H1 (cell line): ENCODE measurements around the gene LBP. TPM values are rescaled to one million over a fixed set of nuclear protein-coding genes. Genes with fewer than 3 reads are reported as not detected.

Experiments
- CHD2 ChIP-seq: IDR thresholded peaks from 2 replicates; pipeline ENCODE4 v1.6.1; 2012; ENCODE audit warnings: low read length, improper control_type of control experiment
- CTCF ChIP-seq, 3 experiments: IDR thresholded peaks; 1 replicate in 2 of 3; 2 replicates in 1 of 3; pipeline versions ENCODE4 v1.5.1 to v1.6.1; 2011; ENCODE audit warnings: low read length in 3 of 3, mild to moderate bottlenecking in 3 of 3, inconsistent platforms in 2 of 3, low read depth in 1 of 3, moderate library complexity in 1 of 3; ENCODE audit not compliant: insufficient read depth in 1 of 3; ENCODE audit errors: control extremely low read depth in 1 of 3
- TAF7 ChIP-seq: optimal IDR thresholded peaks from 2 replicates; pipeline ENCODE3; 2011; ENCODE audit warnings: low read depth, mild to moderate bottlenecking, inconsistent platforms, low read length, moderate library complexity, borderline replicate concordance
- polyA plus RNA-seq, 7 experiments: library from polyadenylated mRNA; depleted of rRNA in 3 of 7; stranded (reverse) in 5 of 7; unstranded in 2 of 7; fragments of >200 nt in 5 of 7; fragments of 200-250 nt in 2 of 7; gene quantifications; 1 replicate in 5 of 7; 2 replicates in 1 of 7; 4 replicates in 1 of 7; pipeline versions ENCODE4 v1.2.1 to v1.2.3, GENCODE V29; 2011 to 2013; ENCODE audit warnings: missing spikeins in 2 of 7, mixed read lengths in 2 of 7
- total RNA-seq: library from RNA; stranded (reverse); fragmentation: NEBNext Ultra II Directional; extraction: Animal tissue kit (Norgen Biotek cat#: 25700); gene quantifications from 2 replicates; pipeline ENCODE4 v1.2.1, GENCODE V29; 2021

LBP gene
- total and polyA plus RNA-seq, 2 of the 8 experiments (the other 6 are each of a cell fraction or from before 2014, with no cell fraction given): 0.60 to 0.63 TPM

- no peak for TF ChIP-seq CTCF (IDR thresholded peaks at IDR 0.05; ENCODE audit: control extremely low read depth in 1 of 3, insufficient read depth in 1 of 3, low read depth in 1 of 3, low read length in 3 of 3)
- TF ChIP-seq TAF7: no peak
- TF ChIP-seq CHD2: no peak
- TF ChIP-seq, all 59 proteins: peak for 3
Measured at GRCh38 chr20:38369389-38369788, 23.1 kb downstream of the LBP start (continued).
